IMR-90 (cell line): ENCODE data around the gene PRELP. TPM values are rescaled to one million over a fixed set of nuclear protein-coding genes. Genes with fewer than 3 reads are reported as not detected.

ENCODE experiments used
- ATAC-seq: fragments of 200-7000 bp; cut with Tn5 transposase; 2 replicates; pipeline ENCODE4 v1.9.1; 2020; ENCODE audit warnings: low read depth, mild to moderate bottlenecking, moderate library complexity
- BruUV-seq: library from RNA; stranded (reverse); fragments of 400-500 nt; replicated peaks from 2 replicates; lab custom pipeline; 2021; lab: Mats Ljungman, UMichigan
- CTCF ChIA-PET: fragments of 300-600 bp; formaldehyde crosslinking; extraction: SDS; loops from one replicate; lab custom pipeline; 2021; ENCODE audit warnings: antibody characterized with exemption; lab: Yijun Ruan, JAX
- POLR2A ChIA-PET: fragments of 300-600 bp; sonication (Branson Sonifier 250); formaldehyde crosslinking; loops from one replicate; lab custom pipeline; 2022; ENCODE audit warnings: antibody characterized with exemption; ENCODE audit not compliant: unreplicated experiment; lab: Charles Lee
- DNase-seq: peaks from one replicate; pipeline ENCODE4 v3.0.0; 2013
- H2AFZ ChIP-seq: replicated peaks from 2 replicates; pipeline ENCODE3; 2013; ENCODE audit warnings: low read length, mild to moderate bottlenecking; ENCODE audit not compliant: poor library complexity
- H2AK5ac ChIP-seq: 2 replicates; pipeline ENCODE4 v1.6.1; 2013; ENCODE audit warnings: low read depth, low read length, inconsistent platforms
- H2AK9ac ChIP-seq: replicated peaks from 2 replicates; pipeline ENCODE3; 2013; ENCODE audit warnings: mild to moderate bottlenecking, low read depth, low read length, moderate library complexity; ENCODE audit not compliant: poor library complexity
- H2BK120ac ChIP-seq: 2 replicates; pipeline ENCODE4 v1.6.1; 2013; ENCODE audit warnings: low read depth, low read length, inconsistent platforms
- H2BK15ac ChIP-seq: 3 replicates; pipeline ENCODE4 v1.6.1; 2013; ENCODE audit warnings: low read depth, low read length, inconsistent platforms
- H2BK20ac ChIP-seq: 2 replicates; pipeline ENCODE4 v1.6.1; 2013; ENCODE audit warnings: low read depth, mild to moderate bottlenecking, inconsistent platforms, low read length, moderate library complexity
- H2BK5ac ChIP-seq: 2 replicates; pipeline ENCODE4 v1.6.1; 2013; ENCODE audit warnings: mild to moderate bottlenecking, low read depth, low read length, inconsistent platforms; ENCODE audit not compliant: poor library complexity, severe bottlenecking
- H3K14ac ChIP-seq: replicated peaks from 2 replicates; pipeline ENCODE4 v1.6.1; 2013; ENCODE audit warnings: low read depth, low read length, inconsistent platforms
- H3K18ac ChIP-seq: 2 replicates; pipeline ENCODE4 v1.6.1; 2013; ENCODE audit warnings: low read depth, low read length, control low read depth
- H3K23ac ChIP-seq: 2 replicates; pipeline ENCODE4 v1.6.1; 2013; ENCODE audit warnings: low read depth, low read length, inconsistent platforms
- H3K27ac ChIP-seq: 2 replicates; pipeline ENCODE4 v1.5.1; 2013; ENCODE audit warnings: mild to moderate bottlenecking, control low read depth, low read length; ENCODE audit not compliant: insufficient read depth
- H3K27me3 ChIP-seq: 2 replicates; pipeline ENCODE4 v1.6.1; 2013; ENCODE audit warnings: low read length; ENCODE audit not compliant: control insufficient read depth, insufficient read depth
- H3K36me3 ChIP-seq: 2 replicates; pipeline ENCODE4 v1.6.1; 2013; ENCODE audit warnings: low read length, mixed read lengths; ENCODE audit not compliant: control insufficient read depth, insufficient read depth
- H3K4ac ChIP-seq: 2 replicates; pipeline ENCODE4 v1.6.1; 2013; ENCODE audit warnings: low read depth, low read length, inconsistent platforms
- H3K4me1 ChIP-seq: 2 replicates; pipeline ENCODE4 v1.6.1; 2013; ENCODE audit warnings: low read length, mixed read lengths; ENCODE audit not compliant: control insufficient read depth, insufficient read depth
- H3K4me2 ChIP-seq: 2 replicates; pipeline ENCODE4 v1.6.1; 2013; ENCODE audit warnings: low read depth, mild to moderate bottlenecking, control low read depth, low read length, moderate library complexity
- H3K4me3 ChIP-seq: 2 replicates; pipeline ENCODE4 v1.5.1; 2013; ENCODE audit warnings: low read depth, mild to moderate bottlenecking, control low read depth, low read length, moderate library complexity; ENCODE audit not compliant: insufficient read depth
- H3K56ac ChIP-seq: 2 replicates; pipeline ENCODE4 v1.6.1; 2013; ENCODE audit warnings: low read length, inconsistent platforms; ENCODE audit not compliant: insufficient read depth; ENCODE audit errors: extremely low read depth
- H3K79me1 ChIP-seq, 2 experiments: 2 replicates each; pipeline ENCODE4 v1.6.1; 2013; ENCODE audit warnings: low read length in 2 of 2, inconsistent platforms in 1 of 2, low read depth in 1 of 2
- H3K9ac ChIP-seq: 2 replicates; pipeline ENCODE4 v1.6.1; 2013; ENCODE audit warnings: low read depth, low read length, control low read depth
- H3K9me1 ChIP-seq: 2 replicates; pipeline ENCODE4 v1.6.1; 2013; ENCODE audit warnings: low read length, inconsistent platforms; ENCODE audit not compliant: insufficient read depth
- H3K9me3 ChIP-seq: 2 replicates; pipeline ENCODE4 v1.6.1; 2013; ENCODE audit warnings: low read length; ENCODE audit not compliant: control insufficient read depth, insufficient read depth
- H4K20me1 ChIP-seq: 2 replicates; pipeline ENCODE4 v1.6.1; 2013; ENCODE audit warnings: low read length, inconsistent platforms; ENCODE audit not compliant: insufficient read depth
- H4K5ac ChIP-seq: 2 replicates; pipeline ENCODE4 v1.6.1; 2013; ENCODE audit warnings: mild to moderate bottlenecking, low read depth, low read length, control low read depth
- H4K8ac ChIP-seq, 2 experiments: 2 replicates each; pipeline ENCODE4 v1.6.1; 2013; ENCODE audit warnings: low read depth in 2 of 2, low read length in 2 of 2, control low read depth in 1 of 2, inconsistent platforms in 1 of 2
- H4K91ac ChIP-seq: 2 replicates; pipeline ENCODE4 v1.6.1; 2013; ENCODE audit warnings: low read depth, low read length, inconsistent platforms; ENCODE audit not compliant: insufficient read depth
- CTCF ChIP-seq: conservative IDR thresholded peaks from 2 replicates; pipeline ENCODE4 v1.5.1; 2012; ENCODE audit warnings: mild to moderate bottlenecking, low read depth, low read length, improper control_type of control experiment
- WGBS, 2 experiments: methylation state at CpG; one replicate each; pipeline versions ENCODE4 v1.1.5 to v1.1.7; 2013; ENCODE audit warnings: missing lambda C conversion rate in 2 of 2; ENCODE audit not compliant: insufficient read length in 1 of 2; ENCODE audit errors: extremely low coverage in 2 of 2; 5-methylcytosine and 5-hydroxymethylcytosine counted together
- dilution Hi-C: fragments of 300-500 bp; cut with HindIII; formaldehyde crosslinking; loops from one replicate; pipeline ENCODE4 v1.14.3; 2018; ENCODE audit warnings: low sequenced_read_pairs; ENCODE audit not compliant: unreplicated experiment
- in situ Hi-C: fragments of 300-500 bp; cut with MboI; formaldehyde crosslinking; loops from 3 replicates; pipeline ENCODE4 v1.14.3; 2019; ENCODE audit warnings: low sequenced_read_pairs, inconsistent platforms, mixed read lengths
- intact Hi-C: fragments of 100-400 bp; cut with micrococcal nuclease; formaldehyde crosslinking; loops from 2 replicates; pipeline ENCODE4 v1.10.0; 2022
- polyA plus RNA-seq, 3 experiments: library from polyadenylated mRNA; depleted of rRNA; stranded (reverse); fragments of >200 nt; gene quantifications; 2 replicates each; pipeline ENCODE4 v1.2.3, GENCODE V29; 2012; ENCODE audit warnings: low replicate concordance in 1 of 3
- total RNA-seq: library from RNA; depleted of rRNA; stranded (reverse); fragments of >200 nt; gene quantifications from 2 replicates; pipeline ENCODE4 v1.2.3, GENCODE V29; 2012

The PRELP gene
- total and polyA plus RNA-seq, 2 of the 4 experiments (the other 2 are of a cell fraction) = 0.56 TPM; not detected in 1

- no peak for DNase-seq
- no peak overlapping the region for H4K91ac ChIP-seq
- H3K4me2 ChIP-seq = no peak overlapping the region
- H3K4ac ChIP-seq = no peak overlapping the region
- dilution Hi-C loops (no loop called here), intact Hi-C loops (no loop called here), in situ Hi-C loops (loop anchor here (5.0 to 10.0 kb wide), 2 partner anchors 101 to 168 kb away; no protein-coding TSS in a partner anchor)
- no peak overlapping the region for H2AFZ ChIP-seq
- peaks cover 6% of the 10 kb centered on the region; the same call in 1 of the 2 replicates for H3K9me1 ChIP-seq
- peaks cover 34% of the 10 kb centered on the region for H3K27me3 ChIP-seq
- H3K27ac ChIP-seq = no peak overlapping the region
- TF ChIP-seq CTCF = no peak
- no peak overlapping the region for H2AK9ac ChIP-seq
- H2AK5ac ChIP-seq = no peak overlapping the region
- H3K9me3 ChIP-seq = peaks cover 11% of the 10 kb centered on the region
- no peak overlapping the region for H2BK15ac ChIP-seq
- H3K79me1 ChIP-seq = no peaks in the 10 kb centered on the region
- H2BK20ac ChIP-seq = no peak overlapping the region
- H3K14ac ChIP-seq = no peak overlapping the region
- no peak overlapping the region for H2BK5ac ChIP-seq
- H3K56ac ChIP-seq = no peak overlapping the region
- peaks cover 7% of the 10 kb centered on the region; the same call in 1 of the 2 replicates for H3K4me1 ChIP-seq
- H3K23ac ChIP-seq = no peak overlapping the region
- no TSS peak for BruUV-seq
- no peak overlapping the region for H3K4me3 ChIP-seq
- H4K20me1 ChIP-seq = no peaks in the 10 kb centered on the region
- CTCF ChIA-PET = interaction anchor here (4.3 kb wide), 1 partner anchor 102 kb away, joined by 39 read pairs; no protein-coding TSS in a partner anchor
- H4K8ac ChIP-seq = no peak overlapping the region
- 100% methylated on average over 1 of the region's 2 CpGs; no CpG with 5 or more reads in 1 of the 2 experiments for WGBS, 2 experiments
- H2BK120ac ChIP-seq = no peak overlapping the region
- no peak overlapping the region for H4K5ac ChIP-seq
- POLR2A ChIA-PET = interaction anchor here (0.6 kb wide), 1 partner anchor 64 kb away, joined by 3 read pairs; no protein-coding TSS in a partner anchor
- ATAC-seq = no peak
- no peak overlapping the region for H3K9ac ChIP-seq
- H3K18ac ChIP-seq = no peak overlapping the region
- H3K36me3 ChIP-seq = no peaks in the 10 kb centered on the region
Observed at GRCh38 chr1:203443296-203443695, 32.3 kb upstream of the PRELP start.
